Measurements from ENCODE around the gene DAB2IP. TPM values are rescaled to one million over a fixed set of nuclear protein-coding genes. Genes with fewer than 3 reads are reported as not detected.

Gene DAB2IP
- total RNA-seq, 1 experiment from 2014 or later = 17.0 TPM

DNA sequence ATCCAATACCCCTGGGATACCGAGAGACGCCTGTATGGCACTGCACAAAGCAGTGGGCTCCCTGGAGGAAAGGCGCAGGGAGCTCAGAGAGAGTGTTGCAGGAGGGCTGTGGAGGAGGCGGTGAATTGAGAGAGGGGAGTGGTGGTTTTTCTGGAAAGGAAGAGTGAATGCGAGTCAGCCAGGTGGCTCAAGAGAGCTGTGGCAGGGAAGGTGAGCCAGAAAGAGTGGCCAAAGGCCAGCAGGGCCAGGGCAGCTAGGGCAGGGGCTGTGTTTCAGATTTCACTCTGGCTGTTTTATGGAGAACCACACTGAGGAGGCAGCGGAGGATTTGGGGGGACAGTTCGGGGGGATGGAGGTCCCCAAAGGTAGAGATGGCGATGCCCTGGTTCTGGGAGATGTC lies 13.0 kb upstream of the DAB2IP start:
- intact Hi-C loops (cut with micrococcal nuclease) = no loop called here
- H3K4me3 Mint-ChIP-seq (ENCODE audit: unreplicated experiment) = no peak overlapping the region
- peaks cover 20% of the 10 kb centered on the region for H3K27me3 Mint-ChIP-seq (ENCODE audit: insufficient read depth, unreplicated experiment)
- CTCF ChIA-PET = interaction anchor here (0.7 to 1.4 kb wide), 2 partner anchors 19 to 159 kb away, joined by 3 read pairs; no protein-coding TSS in a partner anchor
- DNase-seq (ENCODE audit: unreplicated experiment) = no peak
- no TSS peak for BruUV-seq (replicated peaks)
- POLR2A ChIA-PET = interaction anchor here (0.6 kb wide), 1 partner anchor 105 kb away, joined by 3 read pairs; no protein-coding TSS in a partner anchor
- TF ChIP-seq, protein P1, sequence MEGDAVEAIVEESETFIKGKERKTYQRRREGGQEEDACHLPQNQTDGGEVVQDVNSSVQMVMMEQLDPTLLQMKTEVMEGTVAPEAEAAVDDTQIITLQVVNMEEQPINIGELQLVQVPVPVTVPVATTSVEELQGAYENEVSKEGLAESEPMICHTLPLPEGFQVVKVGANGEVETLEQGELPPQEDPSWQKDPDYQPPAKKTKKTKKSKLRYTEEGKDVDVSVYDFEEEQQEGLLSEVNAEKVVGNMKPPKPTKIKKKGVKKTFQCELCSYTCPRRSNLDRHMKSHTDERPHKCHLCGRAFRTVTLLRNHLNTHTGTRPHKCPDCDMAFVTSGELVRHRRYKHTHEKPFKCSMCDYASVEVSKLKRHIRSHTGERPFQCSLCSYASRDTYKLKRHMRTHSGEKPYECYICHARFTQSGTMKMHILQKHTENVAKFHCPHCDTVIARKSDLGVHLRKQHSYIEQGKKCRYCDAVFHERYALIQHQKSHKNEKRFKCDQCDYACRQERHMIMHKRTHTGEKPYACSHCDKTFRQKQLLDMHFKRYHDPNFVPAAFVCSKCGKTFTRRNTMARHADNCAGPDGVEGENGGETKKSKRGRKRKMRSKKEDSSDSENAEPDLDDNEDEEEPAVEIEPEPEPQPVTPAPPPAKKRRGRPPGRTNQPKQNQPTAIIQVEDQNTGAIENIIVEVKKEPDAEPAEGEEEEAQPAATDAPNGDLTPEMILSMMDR (IDR thresholded peaks at IDR 0.05; ENCODE audit: unreplicated experiment) = no peak
- H3K36me3 Mint-ChIP-seq (ENCODE audit: insufficient read depth, unreplicated experiment) = no peaks in the 10 kb centered on the region
- no peaks in the 10 kb centered on the region for H3K9me3 Mint-ChIP-seq (ENCODE audit: unreplicated experiment)
- H3K4me1 Mint-ChIP-seq (ENCODE audit: insufficient read depth, unreplicated experiment) = peaks cover 15% of the 10 kb centered on the region
- H3K27ac Mint-ChIP-seq (ENCODE audit: low read depth, unreplicated experiment) = no peak overlapping the region

DNA sequence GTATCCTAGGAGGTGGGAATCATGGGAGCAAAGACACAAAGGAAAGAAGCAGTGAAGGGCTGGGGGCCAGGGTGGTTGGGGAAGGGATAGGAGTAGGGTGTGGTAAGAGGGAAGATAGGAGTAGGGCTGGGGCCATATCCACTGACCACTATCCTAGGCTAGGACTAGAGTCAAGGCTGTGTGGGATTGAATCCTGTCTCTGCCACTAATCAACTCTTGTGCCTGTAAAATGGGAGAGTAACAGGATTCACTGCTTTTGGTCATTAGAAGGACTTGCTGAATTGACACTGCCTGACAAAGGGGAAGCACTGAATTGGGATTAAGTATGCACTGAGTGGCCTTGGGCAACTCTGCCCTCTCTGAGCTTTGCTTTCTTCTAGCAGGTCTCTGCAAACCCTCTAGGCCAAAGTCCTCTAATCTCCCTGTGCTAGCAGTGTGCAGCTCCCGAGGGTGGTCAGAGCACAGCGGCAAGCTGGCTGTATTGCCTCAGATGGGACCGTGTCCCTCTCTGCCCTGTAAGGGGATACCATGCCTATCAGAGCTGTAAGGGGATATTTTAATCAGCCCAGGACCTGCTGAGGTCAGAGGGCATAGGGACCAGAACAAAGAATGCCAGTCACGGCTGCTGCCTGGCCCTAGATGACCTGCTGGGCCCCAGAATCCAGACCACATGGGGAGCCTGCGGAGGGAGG lies 12.4 kb upstream of the DAB2IP start:
- Mint-ChIP-seq H3K9me3 (ENCODE audit: unreplicated experiment) (no peaks in the 10 kb centered on the region), H3K4me3 (ENCODE audit: unreplicated experiment) (no peak overlapping the region), H3K27ac (ENCODE audit: low read depth, unreplicated experiment) (no peak overlapping the region), H3K36me3 (ENCODE audit: insufficient read depth, unreplicated experiment) (no peaks in the 10 kb centered on the region), H3K27me3 (ENCODE audit: insufficient read depth, unreplicated experiment) (peaks cover 27% of the 10 kb centered on the region), H3K4me1 (ENCODE audit: insufficient read depth, unreplicated experiment) (peaks cover 15% of the 10 kb centered on the region)
- intact Hi-C loops (cut with micrococcal nuclease) = no loop called here
- DNase-seq (ENCODE audit: unreplicated experiment) = no peak
- no TSS peak for BruUV-seq (replicated peaks)
- ChIA-PET CTCF (interaction anchor here (0.7 to 1.4 kb wide), 3 partner anchors 19 to 159 kb away, joined by 3 read pairs; no protein-coding TSS in a partner anchor), POLR2A (no interaction called here)
- TF ChIP-seq, protein P1 (IDR thresholded peaks at IDR 0.05; ENCODE audit: unreplicated experiment) = no peak

DNA sequence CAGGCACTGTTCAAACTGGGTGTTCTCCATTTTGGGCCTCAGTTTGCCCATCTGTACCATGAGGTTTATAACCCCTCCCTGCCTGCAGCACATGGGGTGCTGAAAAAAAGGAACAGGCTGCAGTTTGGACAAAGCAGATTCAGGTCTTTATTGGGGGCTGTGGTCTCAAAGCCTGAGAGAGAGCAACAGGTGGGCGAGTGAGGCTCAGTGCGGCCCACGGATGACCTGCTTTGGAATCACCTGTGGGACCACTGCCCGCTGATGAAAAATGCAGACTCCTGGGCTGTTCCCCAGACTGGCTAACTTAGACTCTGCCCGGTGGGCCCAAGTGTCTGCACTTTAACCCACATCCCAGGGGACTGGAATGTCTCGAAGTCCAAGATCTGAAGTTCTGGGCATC lies 11.8 kb upstream of the DAB2IP start:
- TF ChIP-seq, protein P1 (IDR thresholded peaks at IDR 0.05; ENCODE audit: unreplicated experiment) = no peak
- Mint-ChIP-seq H3K9me3 (ENCODE audit: unreplicated experiment) (no peaks in the 10 kb centered on the region), H3K4me1 (ENCODE audit: insufficient read depth, unreplicated experiment) (peaks cover 15% of the 10 kb centered on the region), H3K27me3 (ENCODE audit: insufficient read depth, unreplicated experiment) (peaks cover 32% of the 10 kb centered on the region), H3K4me3 (ENCODE audit: unreplicated experiment) (no peak overlapping the region), H3K27ac (ENCODE audit: low read depth, unreplicated experiment) (no peak overlapping the region), H3K36me3 (ENCODE audit: insufficient read depth, unreplicated experiment) (no peaks in the 10 kb centered on the region)
- no TSS peak for BruUV-seq (replicated peaks)
- CTCF ChIA-PET = interaction anchor here (0.7 to 1.4 kb wide), 2 partner anchors 20 to 60 kb away, joined by 3 read pairs; no protein-coding TSS in a partner anchor
- intact Hi-C loops (cut with micrococcal nuclease) = no loop called here
- no peak for DNase-seq (ENCODE audit: unreplicated experiment)
- POLR2A ChIA-PET = no interaction called here

DNA sequence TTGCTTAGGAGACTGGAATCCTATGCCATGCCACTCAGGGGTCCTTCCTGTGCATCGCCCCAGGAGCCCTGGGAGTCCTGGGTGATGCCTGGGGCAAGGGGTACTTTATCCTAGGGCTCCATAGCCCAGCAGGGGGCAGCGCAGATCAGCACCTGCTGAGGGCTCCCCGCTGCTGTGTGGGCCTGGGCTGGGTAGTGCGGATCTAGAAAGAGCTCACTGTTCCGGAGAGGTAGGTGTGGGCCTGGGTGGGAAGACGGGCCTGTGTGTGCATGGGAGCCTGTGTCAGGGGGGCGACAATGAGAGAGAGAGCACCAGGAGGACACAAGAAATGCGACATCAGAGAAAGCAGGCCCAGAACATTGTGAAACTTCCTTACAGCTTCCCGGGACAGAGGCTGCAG lies 11.4 kb upstream of the DAB2IP start:
- TF ChIP-seq, protein P1 (IDR thresholded peaks at IDR 0.05; ENCODE audit: unreplicated experiment) = peak; percentile 21
- no peak overlapping the region for H3K27ac Mint-ChIP-seq (ENCODE audit: low read depth, unreplicated experiment)
- peaks cover 32% of the 10 kb centered on the region for H3K27me3 Mint-ChIP-seq (ENCODE audit: insufficient read depth, unreplicated experiment)
- intact Hi-C loops (cut with micrococcal nuclease) = no loop called here
- no peak overlapping the region for H3K4me3 Mint-ChIP-seq (ENCODE audit: unreplicated experiment)
- no TSS peak for BruUV-seq (replicated peaks)
- DNase-seq (ENCODE audit: unreplicated experiment) = peak; percentile 46
- H3K4me1 Mint-ChIP-seq (ENCODE audit: insufficient read depth, unreplicated experiment) = peaks cover 15% of the 10 kb centered on the region
- ChIA-PET POLR2A (no interaction called here), CTCF (interaction anchor here (0.6 to 1.6 kb wide), 3 partner anchors 13 to 155 kb away, joined by 4 to 5 read pairs (median 4); no protein-coding TSS in a partner anchor)
- H3K36me3 Mint-ChIP-seq (ENCODE audit: insufficient read depth, unreplicated experiment) = no peaks in the 10 kb centered on the region
- H3K9me3 Mint-ChIP-seq (ENCODE audit: unreplicated experiment) = no peaks in the 10 kb centered on the region
